HepG2 (cell line): ENCODE results near the gene MCM6. TPM values are rescaled to one million over a fixed set of nuclear protein-coding genes. Genes with fewer than 3 reads are reported as not detected.
A peak's percentile ranks its signal among the peaks of the same experiment; 100 is the strongest.

Experiments used
- AGO1 ChIP-seq: fragments of 200-400 bp; formaldehyde crosslinking; IDR thresholded peaks from 2 replicates; pipeline ENCODE4 v1.6.1; 2017; ENCODE audit warnings: mild to moderate bottlenecking, low read depth, low read length, moderate library complexity; ENCODE audit not compliant: poor library complexity, severe bottlenecking
- IKZF5 ChIP-seq: IDR thresholded peaks from 2 replicates; pipeline ENCODE4 v1.6.1; 2018; ENCODE audit warnings: missing genetic modification reagents, mild to moderate bottlenecking, missing compliant biosample characterization
- MED1 ChIP-seq: sonication (generic); formaldehyde crosslinking; IDR thresholded peaks from 2 replicates; pipeline ENCODE4 v1.4.0; 2020; ENCODE audit warnings: missing genetic modification reagents
- NONO ChIP-seq, 2 experiments: fragments of 450-650 bp in 1 of 2; sonication (generic) in 1 of 2; formaldehyde crosslinking in 1 of 2; IDR thresholded peaks in 1 of 2; conservative IDR thresholded peaks in 1 of 2; 2 replicates each; pipeline versions ENCODE4 v1.6.1 to v1.8.0; 2017 to 2022; ENCODE audit warnings: mild to moderate bottlenecking in 1 of 2, missing genetic modification reagents in 1 of 2, moderate library complexity in 1 of 2
- PCBP2 ChIP-seq: fragments of 200-400 bp; formaldehyde crosslinking; optimal IDR thresholded peaks from 2 replicates; pipeline ENCODE3; 2018; ENCODE audit warnings: low read length, low read depth; ENCODE audit not compliant: poor library complexity, severe bottlenecking
- RAD51 ChIP-seq: fragments of 450-650 bp; IDR thresholded peaks from 2 replicates; pipeline ENCODE4 v1.6.1; 2016; ENCODE audit warnings: borderline replicate concordance
- TAF1 ChIP-seq: sonication (generic); formaldehyde crosslinking; IDR thresholded peaks from 2 replicates; pipeline ENCODE4 v1.4.0; 2020; ENCODE audit warnings: missing genetic modification reagents
- TRAFD1 ChIP-seq: sonication (generic); formaldehyde crosslinking; IDR thresholded peaks from 2 replicates; pipeline ENCODE4 v1.5.1; 2020; ENCODE audit warnings: missing genetic modification reagents, mild to moderate bottlenecking, borderline replicate concordance
- ZBTB34 ChIP-seq: sonication (generic); formaldehyde crosslinking; IDR thresholded peaks from 2 replicates; pipeline ENCODE4 v1.8.0; 2022; ENCODE audit warnings: mild to moderate bottlenecking, missing genetic modification reagents
- ZIK1 ChIP-seq: sonication (generic); formaldehyde crosslinking; IDR thresholded peaks from 2 replicates; pipeline ENCODE4 v1.5.0; 2020; ENCODE audit warnings: mild to moderate bottlenecking, low read depth, missing genetic modification reagents, borderline replicate concordance
- ZNF512B ChIP-seq: sonication (generic); formaldehyde crosslinking; IDR thresholded peaks from 2 replicates; pipeline ENCODE4 v1.5.1; 2020; ENCODE audit warnings: missing genetic modification reagents, mild to moderate bottlenecking, borderline replicate concordance
- ZNF547 ChIP-seq: sonication (generic); formaldehyde crosslinking; IDR thresholded peaks from 2 replicates; pipeline ENCODE4 v1.5.1; 2020; ENCODE audit warnings: mild to moderate bottlenecking, missing genetic modification reagents
- ZNF572 ChIP-seq: sonication (generic); formaldehyde crosslinking; IDR thresholded peaks from 2 replicates; pipeline ENCODE4 v1.5.1; 2020; ENCODE audit warnings: mild to moderate bottlenecking, missing genetic modification reagents
- ZNF580 ChIP-seq: IDR thresholded peaks from 2 replicates; pipeline ENCODE4 v1.6.1; 2016; ENCODE audit warnings: low read depth, borderline replicate concordance
- ZSCAN21 ChIP-seq: sonication (generic); formaldehyde crosslinking; IDR thresholded peaks from 2 replicates; pipeline ENCODE4 v1.8.0; 2022; ENCODE audit warnings: mild to moderate bottlenecking, missing genetic modification reagents, moderate library complexity, borderline replicate concordance
- polyA plus RNA-seq, 8 experiments: library from polyadenylated mRNA; depleted of rRNA in 3 of 8; stranded (reverse) in 7 of 8; unstranded in 1 of 8; fragments of >200 nt; fragmentation: Illumina TruSeq in 4 of 8; extraction: Trizol in 4 of 8; gene quantifications; 2 replicates each; pipeline versions ENCODE4 v1.2.1 to v1.2.3, GENCODE V29; 2011 to 2016; ENCODE audit warnings: low read depth in 4 of 8, missing spikeins in 1 of 8, mixed read lengths in 1 of 8; ENCODE audit not compliant: insufficient read depth in 1 of 8
- total RNA-seq, 5 experiments: library from RNA; depleted of rRNA; stranded (reverse); fragments of >200 nt; fragmentation: Illumina TruSeq; extraction: Trizol; gene quantifications; 2 replicates each; pipeline ENCODE4 v1.2.3, GENCODE V29; 2016; ENCODE audit warnings: low read depth in 1 of 5

The MCM6 gene
- total and polyA plus RNA-seq, 2 of the 13 experiments (the other 11 are each of a cell fraction or from before 2014, with no cell fraction given): 9.7 to 18.7 TPM

GRCh38 chr2:135876066-135876711, at the start of gene MCM6 (continued):
- no peak for TF ChIP-seq ZNF580
- no peak for TF ChIP-seq RAD51
- peak; percentile 82; the same call in 1 of the 2 replicates for TF ChIP-seq ZNF547 (CRISPR knock-in tag)
- TF ChIP-seq NONO (IDR thresholded peaks at IDR 0.05): no peak
- TF ChIP-seq NONO (CRISPR knock-in tag; conservative IDR thresholded peaks at IDR 0.05): peak; percentile 52; the same call in 1 of the 2 replicates
- TF ChIP-seq PCBP2: no peak
- no peak for TF ChIP-seq AGO1
- TF ChIP-seq ZBTB34 (CRISPR knock-in tag): peak; percentile 53; the same call in 1 of the 2 replicates
- no peak for TF ChIP-seq ZNF512B (CRISPR knock-in tag)
- no peak for TF ChIP-seq IKZF5 (CRISPR knock-in tag)
- peak; percentile 88; the same call in 1 of the 2 replicates for TF ChIP-seq ZIK1 (CRISPR knock-in tag)
- 0 out of 2 replicates have a peak, but pooled peaks have one; percentile 26 for TF ChIP-seq ZSCAN21 (CRISPR knock-in tag)
- TF ChIP-seq ZNF572 (CRISPR knock-in tag): no peak
- TF ChIP-seq TRAFD1 (CRISPR knock-in tag): no peak
- TF ChIP-seq TAF1 (CRISPR knock-in tag): peak; percentile 37; the same call in 1 of the 2 replicates
- 0 out of 2 replicates have a peak, but pooled peaks have one; percentile 26 for TF ChIP-seq MED1 (CRISPR knock-in tag)
